Right lobe of liver (tissue), 4 donors: Measurements from ENCODE around the gene EDIL3.

Source experiments
- POLR2A ChIP-seq: fragments of 450-650 bp; IDR thresholded peaks from one replicate; pipeline ENCODE4 v1.6.1; 2017; ENCODE audit warnings: antibody characterized with exemption, mild to moderate bottlenecking
- TF ChIP-seq, protein P1 (sequence below), 4 donors: fragments of 200-600 bp in 3 of 4; fragments of 450-650 bp in 1 of 4; IDR thresholded peaks; one replicate each; pipeline versions ENCODE4 v1.5.1 to v1.8.0; 2016 to 2022; ENCODE audit warnings: antibody characterized with exemption in 4 of 4, mild to moderate bottlenecking in 2 of 4
- donor health status: DM: no; HTN: no; CAD: no.
- donor health status: DM: no; HTN: no; CAD: no.
- donor health status: DM: no; HTN: yes; CAD: no.

DNA sequence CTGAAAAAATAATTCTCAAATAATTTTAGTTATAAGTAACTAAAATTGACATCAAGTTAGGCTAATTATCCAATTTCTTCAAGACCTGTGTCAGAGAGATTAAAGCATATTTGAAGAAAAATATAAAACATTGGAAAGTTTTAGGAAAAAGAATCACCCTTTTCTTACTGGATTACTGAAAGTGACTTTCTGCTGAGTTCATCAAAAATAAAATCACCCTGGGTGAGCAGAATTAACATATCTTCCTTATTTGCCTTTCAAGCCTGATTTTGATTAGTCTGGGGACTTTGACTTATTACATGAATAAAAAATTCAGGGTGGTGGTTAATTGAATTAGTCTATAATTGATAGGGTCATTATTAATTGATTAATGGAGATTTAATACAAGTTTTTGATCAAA lies 411.8 kb downstream of the EDIL3 start:
- TF ChIP-seq, protein P1, sequence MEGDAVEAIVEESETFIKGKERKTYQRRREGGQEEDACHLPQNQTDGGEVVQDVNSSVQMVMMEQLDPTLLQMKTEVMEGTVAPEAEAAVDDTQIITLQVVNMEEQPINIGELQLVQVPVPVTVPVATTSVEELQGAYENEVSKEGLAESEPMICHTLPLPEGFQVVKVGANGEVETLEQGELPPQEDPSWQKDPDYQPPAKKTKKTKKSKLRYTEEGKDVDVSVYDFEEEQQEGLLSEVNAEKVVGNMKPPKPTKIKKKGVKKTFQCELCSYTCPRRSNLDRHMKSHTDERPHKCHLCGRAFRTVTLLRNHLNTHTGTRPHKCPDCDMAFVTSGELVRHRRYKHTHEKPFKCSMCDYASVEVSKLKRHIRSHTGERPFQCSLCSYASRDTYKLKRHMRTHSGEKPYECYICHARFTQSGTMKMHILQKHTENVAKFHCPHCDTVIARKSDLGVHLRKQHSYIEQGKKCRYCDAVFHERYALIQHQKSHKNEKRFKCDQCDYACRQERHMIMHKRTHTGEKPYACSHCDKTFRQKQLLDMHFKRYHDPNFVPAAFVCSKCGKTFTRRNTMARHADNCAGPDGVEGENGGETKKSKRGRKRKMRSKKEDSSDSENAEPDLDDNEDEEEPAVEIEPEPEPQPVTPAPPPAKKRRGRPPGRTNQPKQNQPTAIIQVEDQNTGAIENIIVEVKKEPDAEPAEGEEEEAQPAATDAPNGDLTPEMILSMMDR (IDR thresholded peaks at IDR 0.05): no peak
- no peak for TF ChIP-seq POLR2A
